H1 (cell line): ENCODE results near the gene COQ5. TPM values are rescaled to one million over a fixed set of nuclear protein-coding genes. Genes with fewer than 3 reads are reported as not detected.

Experiments used
- CTCF ChIA-PET: fragments of 300-600 bp; sonication (Branson Sonifier 250); formaldehyde crosslinking; loops from one replicate; lab custom pipeline; 2021; ENCODE audit not compliant: partially characterized antibody; lab: Charles Lee
- POLR2A ChIA-PET: fragments of 300-600 bp; sonication (Branson Sonifier 250); formaldehyde crosslinking; loops from one replicate; lab custom pipeline; 2021; ENCODE audit warnings: inconsistent platforms; ENCODE audit not compliant: partially characterized antibody; lab: Charles Lee
- DNase-seq, 2 experiments: peaks; one replicate each; pipeline versions ENCODE4 v3.0.0 to v3.0.0-alpha.2; 2010 to 2022; ENCODE audit warnings: low spot score in 2 of 2, low read depth in 1 of 2, mixed read lengths in 1 of 2
- FAIRE-seq: peaks from 2 replicates; lab custom pipeline; 2011; peaks lifted over from hg19 to GRCh38; lab: Jason Lieb, UNC
- H2AFZ ChIP-seq: 2 replicates; pipeline ENCODE4 v1.8.1; 2012; ENCODE audit warnings: low read length, inconsistent platforms
- H2AK5ac ChIP-seq: 2 replicates; pipeline ENCODE4 v1.6.1; 2013; ENCODE audit warnings: low read depth, low read length
- H2BK120ac ChIP-seq: replicated peaks from 2 replicates; pipeline ENCODE3; 2013; ENCODE audit warnings: low read depth, low read length, inconsistent platforms
- H2BK12ac ChIP-seq: 2 replicates; pipeline ENCODE4 v1.6.1; 2013; ENCODE audit warnings: low read depth, low read length
- H2BK15ac ChIP-seq: 2 replicates; pipeline ENCODE4 v1.6.1; 2013; ENCODE audit warnings: low read length
- H2BK20ac ChIP-seq: 2 replicates; pipeline ENCODE4 v1.6.1; 2013; ENCODE audit warnings: low read length
- H2BK5ac ChIP-seq: 2 replicates; pipeline ENCODE4 v1.6.1; 2013; ENCODE audit warnings: low read depth, low read length
- H3K14ac ChIP-seq: 2 replicates; pipeline ENCODE4 v1.6.1; 2013; ENCODE audit warnings: inconsistent platforms; ENCODE audit not compliant: insufficient read length
- H3K18ac ChIP-seq: 2 replicates; pipeline ENCODE4 v1.6.1; 2013; ENCODE audit warnings: low read length; ENCODE audit errors: extremely low read depth
- H3K23ac ChIP-seq: 2 replicates; pipeline ENCODE4 v1.6.1; 2013; ENCODE audit warnings: inconsistent platforms; ENCODE audit not compliant: insufficient read length
- H3K23me2 ChIP-seq: 2 replicates; pipeline ENCODE4 v1.6.1; 2013; ENCODE audit warnings: low read depth, low read length
- H3K27ac ChIP-seq: 2 replicates; pipeline ENCODE4 v1.6.1; 2011; ENCODE audit warnings: low read depth, low read length, inconsistent platforms
- H3K27me3 ChIP-seq, 4 experiments: replicated peaks in 1 of 4; 1 replicate in 1 of 4; 2 replicates in 3 of 4; pipeline versions ENCODE4 v1.6.1 to v1.8.1; 2011 to 2013; ENCODE audit warnings: low read length in 3 of 4, mild to moderate bottlenecking in 3 of 4, inconsistent platforms in 2 of 4, mixed read lengths in 2 of 4, moderate library complexity in 1 of 4; ENCODE audit not compliant: control insufficient read depth in 3 of 4, insufficient read depth in 3 of 4; ENCODE audit errors: extremely low read depth in 1 of 4
- H3K36me3 ChIP-seq, 4 experiments: 2 replicates each; pipeline versions ENCODE4 v1.6.1 to v1.8.1; 2011 to 2013; ENCODE audit warnings: mild to moderate bottlenecking in 4 of 4, low read length in 3 of 4, moderate library complexity in 2 of 4, control low read depth in 1 of 4, inconsistent platforms in 1 of 4; ENCODE audit not compliant: insufficient read depth in 4 of 4, control insufficient read depth in 2 of 4
- H3K4ac ChIP-seq: replicated peaks from 2 replicates; pipeline ENCODE3; 2013; ENCODE audit warnings: low read length, low read depth, mixed read lengths, inconsistent platforms; ENCODE audit not compliant: insufficient read length
- H3K4me1 ChIP-seq, 4 experiments: replicated peaks in 1 of 4; 1 replicate in 1 of 4; 2 replicates in 3 of 4; pipeline versions ENCODE4 v1.6.1 to v1.8.1; 2011 to 2013; ENCODE audit warnings: low read length in 3 of 4, inconsistent platforms in 2 of 4, mixed read lengths in 1 of 4; ENCODE audit not compliant: insufficient read depth in 4 of 4, control insufficient read depth in 3 of 4
- H3K4me2 ChIP-seq, 2 experiments: 2 replicates each; pipeline versions ENCODE4 v1.6.1 to v1.8.1; 2011 to 2013; ENCODE audit warnings: low read depth in 2 of 2, low read length in 2 of 2, control low read depth in 1 of 2, inconsistent platforms in 1 of 2, mild to moderate bottlenecking in 1 of 2; ENCODE audit not compliant: insufficient read depth in 1 of 2
- H3K4me3 ChIP-seq, 4 experiments: fragments of 200-600, 300-600 bp in 1 of 4; sonication (generic), shearing (Covaris generic), sonication (Bioruptor Twin) in 1 of 4; 2 replicates each; pipeline versions ENCODE4 v1.5.1 to v1.8.1; 2011 to 2016; ENCODE audit warnings: low read length in 4 of 4, low read depth in 3 of 4, control low read depth in 2 of 4, inconsistent platforms in 2 of 4, mild to moderate bottlenecking in 2 of 4, mixed read lengths in 1 of 4, moderate library complexity in 1 of 4; ENCODE audit not compliant: insufficient read depth in 2 of 4; ENCODE audit errors: extremely low read depth in 1 of 4
- H3K56ac ChIP-seq: replicated peaks from 2 replicates; pipeline ENCODE3; 2013; ENCODE audit warnings: low read depth, mild to moderate bottlenecking, mixed read lengths, low read length, inconsistent platforms; ENCODE audit not compliant: insufficient read length
- H3K79me1 ChIP-seq: 2 replicates; pipeline ENCODE4 v1.6.1; 2013; ENCODE audit warnings: low read depth, low read length, control low read depth
- H3K79me2 ChIP-seq, 2 experiments: 2 replicates each; pipeline versions ENCODE4 v1.6.1 to v1.8.1; 2012 to 2013; ENCODE audit warnings: low read length in 2 of 2, mild to moderate bottlenecking in 2 of 2, inconsistent platforms in 1 of 2; ENCODE audit not compliant: insufficient read depth in 2 of 2, control insufficient read depth in 1 of 2
- H3K9ac ChIP-seq, 4 experiments: replicated peaks in 1 of 4; 1 replicate in 1 of 4; 2 replicates in 3 of 4; pipeline versions ENCODE4 v1.6.1 to v1.8.1; 2011 to 2013; ENCODE audit warnings: low read depth in 3 of 4, low read length in 3 of 4, control low read depth in 2 of 4, mild to moderate bottlenecking in 2 of 4, moderate library complexity in 2 of 4, inconsistent platforms in 1 of 4; ENCODE audit errors: extremely low read depth in 1 of 4
- H3K9me3 ChIP-seq, 2 experiments: 2 replicates each; pipeline versions ENCODE4 v1.6.1 to v1.8.1; 2012 to 2013; ENCODE audit warnings: mild to moderate bottlenecking in 2 of 2, moderate library complexity in 2 of 2, control low read depth in 1 of 2, inconsistent platforms in 1 of 2, low read depth in 1 of 2, low read length in 1 of 2, mixed read lengths in 1 of 2; ENCODE audit not compliant: insufficient read depth in 2 of 2
- H4K20me1 ChIP-seq, 2 experiments: replicated peaks in 1 of 2; 2 replicates each; pipeline versions ENCODE3 to v1.8.1; 2011 to 2013; ENCODE audit warnings: inconsistent platforms in 2 of 2, low read length in 2 of 2, mild to moderate bottlenecking in 1 of 2; ENCODE audit not compliant: insufficient read depth in 2 of 2, control insufficient read depth in 1 of 2
- H4K5ac ChIP-seq: 2 replicates; pipeline ENCODE4 v1.6.1; 2013; ENCODE audit warnings: low read length, low read depth, mixed read lengths, inconsistent platforms; ENCODE audit not compliant: insufficient read length
- H4K8ac ChIP-seq: 2 replicates; pipeline ENCODE4 v1.8.0; 2013; ENCODE audit warnings: mild to moderate bottlenecking, moderate library complexity, low read length, inconsistent platforms; ENCODE audit not compliant: insufficient read depth; ENCODE audit errors: extremely low read depth
- H4K91ac ChIP-seq: replicated peaks from 2 replicates; pipeline ENCODE3; 2013; ENCODE audit warnings: low read length, mixed read lengths, inconsistent platforms; ENCODE audit not compliant: insufficient read length
- ASH2L ChIP-seq: fragments of 200-600, 300-600 bp; sonication (generic); IDR thresholded peaks from one replicate; pipeline ENCODE4 v1.7.1; 2017; ENCODE audit warnings: low read length
- EP300 ChIP-seq, 2 experiments: IDR thresholded peaks; 1 replicate in 1 of 2; 2 replicates in 1 of 2; pipeline ENCODE4 v1.6.1; 2011 to 2012; ENCODE audit warnings: low read depth in 2 of 2, low read length in 2 of 2, mild to moderate bottlenecking in 2 of 2, borderline replicate concordance in 1 of 2, inconsistent platforms in 1 of 2, moderate library complexity in 1 of 2
- FOSL1 ChIP-seq: IDR thresholded peaks from 2 replicates; pipeline ENCODE4 v1.6.1; 2011; ENCODE audit warnings: mild to moderate bottlenecking, low read depth, low read length, moderate library complexity; ENCODE audit not compliant: insufficient read depth
- HDAC2 ChIP-seq, 2 experiments: fragments of 300-600 bp in 1 of 2; sonication (generic) in 1 of 2; IDR thresholded peaks; 2 replicates each; pipeline ENCODE4 v1.6.1; 2011 to 2012; ENCODE audit warnings: low read depth in 2 of 2, low read length in 2 of 2, mild to moderate bottlenecking in 2 of 2, moderate library complexity in 2 of 2, borderline replicate concordance in 1 of 2, inconsistent platforms in 1 of 2
- JUN ChIP-seq: IDR thresholded peaks from 2 replicates; pipeline ENCODE4 v1.6.1; 2011; ENCODE audit warnings: low read depth, mild to moderate bottlenecking, improper control_type of control experiment, low read length
- KDM4A ChIP-seq: IDR thresholded peaks from one replicate; pipeline ENCODE4 v1.7.1; 2012; ENCODE audit warnings: low read depth, mild to moderate bottlenecking, moderate library complexity, low read length, inconsistent platforms; ENCODE audit not compliant: severe bottlenecking
- SIN3A ChIP-seq, 2 experiments: IDR thresholded peaks in 1 of 2; conservative IDR thresholded peaks in 1 of 2; 2 replicates each; pipeline ENCODE4 v1.6.1; 2011 to 2012; ENCODE audit warnings: low read length in 2 of 2, improper control_type of control experiment in 1 of 2, low read depth in 1 of 2, mild to moderate bottlenecking in 1 of 2
- TEAD4 ChIP-seq: IDR thresholded peaks from 2 replicates; pipeline ENCODE4 v1.6.1; 2012; ENCODE audit warnings: low read depth, low read length, inconsistent platforms, mixed read lengths
- YY1 ChIP-seq: IDR thresholded peaks from 2 replicates; pipeline ENCODE4 v1.6.1; 2011; ENCODE audit warnings: low read depth, mild to moderate bottlenecking, low read length
- WGBS, 2 experiments: shearing (Covaris generic) in 1 of 2; methylation state at CpG; one replicate each; pipeline versions ENCODE4 v1.1.6 to v1.1.7; 2013 to 2015; ENCODE audit warnings: low lambda C conversion rate in 2 of 2, mixed read lengths in 2 of 2, inconsistent platforms in 1 of 2, low coverage in 1 of 2, missing lambda C conversion rate in 1 of 2; ENCODE audit not compliant: insufficient replicate concordance in 2 of 2, insufficient coverage in 1 of 2, insufficient read length in 1 of 2; ENCODE audit errors: extremely low coverage in 1 of 2, missing lambda C conversion rate in 1 of 2; 5-methylcytosine and 5-hydroxymethylcytosine counted together
- polyA plus RNA-seq, 7 experiments: library from polyadenylated mRNA; depleted of rRNA in 3 of 7; stranded (reverse) in 5 of 7; unstranded in 2 of 7; fragments of >200 nt in 5 of 7; fragments of 200-250 nt in 2 of 7; gene quantifications; 1 replicate in 5 of 7; 2 replicates in 1 of 7; 4 replicates in 1 of 7; pipeline versions ENCODE4 v1.2.1 to v1.2.3, GENCODE V29; 2011 to 2013; ENCODE audit warnings: missing spikeins in 2 of 7, mixed read lengths in 2 of 7
- total RNA-seq: library from RNA; stranded (reverse); fragmentation: NEBNext Ultra II Directional; extraction: Animal tissue kit (Norgen Biotek cat#: 25700); gene quantifications from 2 replicates; pipeline ENCODE4 v1.2.1, GENCODE V29; 2021
- TF ChIP-seq, protein P1 (sequence below): IDR thresholded peaks from 2 replicates; pipeline ENCODE4 v1.6.1; 2011; ENCODE audit warnings: low read depth, mild to moderate bottlenecking, low read length; ENCODE audit not compliant: insufficient read depth
- TF ChIP-seq, protein P2 (sequence below): IDR thresholded peaks from 2 replicates; pipeline ENCODE4 v1.6.1; 2012; ENCODE audit warnings: low read length, inconsistent platforms

Gene COQ5
- total and polyA plus RNA-seq, 2 of the 8 experiments (the other 6 are each of a cell fraction or from before 2014, with no cell fraction given) = 35.1 to 35.8 TPM

DNA sequence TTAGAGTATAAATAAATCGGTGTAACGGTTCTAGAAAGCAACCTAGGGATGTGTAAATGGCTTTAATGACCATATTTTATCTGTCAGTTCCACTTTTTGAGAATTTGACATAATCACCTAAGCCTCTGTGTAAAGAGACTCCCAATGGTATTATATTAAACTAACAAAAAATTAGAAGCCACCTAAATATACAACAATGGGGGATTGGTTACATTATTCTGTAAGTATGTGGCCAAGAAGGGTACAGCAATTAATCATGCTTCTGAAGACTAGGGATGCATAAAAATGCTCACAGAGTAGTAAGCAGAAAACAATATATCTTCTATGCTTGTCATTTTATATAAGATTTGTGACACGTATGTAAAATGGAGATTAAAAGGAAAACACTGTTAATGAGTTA lies 15.7 kb upstream of the COQ5 start:
- Histone ChIP-seq H3K79me2 (peaks cover 10 to 68% of the 10 kb centered on the region in 2 experiments), H2BK5ac (no peak overlapping the region), H3K23me2 (no peaks in the 10 kb centered on the region), H3K27me3 (no peaks in the 10 kb centered on the region), H2AK5ac (no peak overlapping the region), H3K36me3 (peaks cover 11 to 36% (median 15%) of the 10 kb centered on the region in 4 experiments; a peak in 7 of 8 replicates), H3K9me3 (no peaks in the 10 kb centered on the region), H3K18ac (no peak overlapping the region), H4K91ac (no peak overlapping the region), H3K4me1 (no peaks in the 10 kb centered on the region), H4K5ac (no peak overlapping the region), H2BK12ac (no peak overlapping the region), H3K4me3 (no peak overlapping the region), H3K27ac (no peak overlapping the region), H3K14ac (no peak overlapping the region), H4K8ac (no peak overlapping the region), H2BK20ac (no peak overlapping the region), H3K4ac (no peak overlapping the region), H3K23ac (no peak overlapping the region), H4K20me1 (peaks cover 10 to 16% of the 10 kb centered on the region in 2 experiments), H3K56ac (no peak overlapping the region), H2AFZ (no peak overlapping the region), H2BK15ac (no peak overlapping the region), H3K4me2 (no peak overlapping the region), H3K9ac (no peak overlapping the region), H2BK120ac (no peak overlapping the region), H3K79me1 (peaks cover 9% of the 10 kb centered on the region)
- 87 to 100% methylated on average over 2 to 3 of the region's 3 CpGs for WGBS, 2 experiments
- no peak for DNase-seq
- no peak for FAIRE-seq
- TF ChIP-seq ASH2L (no peak), FOSL1 (no peak), TEAD4 (no peak), KDM4A (no peak), EP300 (IDR thresholded peaks at IDR 0.05; ENCODE audit: borderline replicate concordance in 1 of 2, low read depth in 2 of 2, low read length in 2 of 2) (no peak), JUN (no peak), HDAC2 (IDR thresholded peaks at IDR 0.05; ENCODE audit: borderline replicate concordance in 1 of 2, low read depth in 2 of 2, low read length in 2 of 2) (no peak), SIN3A (conservative IDR thresholded peaks at IDR 0.05 in 1 of 2, IDR thresholded peaks at IDR 0.05 in 1 of 2; ENCODE audit: low read depth in 1 of 2, low read length in 2 of 2) (no peak), YY1 (no peak)
- TF ChIP-seq, protein P1, sequence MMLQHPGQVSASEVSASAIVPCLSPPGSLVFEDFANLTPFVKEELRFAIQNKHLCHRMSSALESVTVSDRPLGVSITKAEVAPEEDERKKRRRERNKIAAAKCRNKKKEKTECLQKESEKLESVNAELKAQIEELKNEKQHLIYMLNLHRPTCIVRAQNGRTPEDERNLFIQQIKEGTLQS = no peak
- TF ChIP-seq, protein P2, sequence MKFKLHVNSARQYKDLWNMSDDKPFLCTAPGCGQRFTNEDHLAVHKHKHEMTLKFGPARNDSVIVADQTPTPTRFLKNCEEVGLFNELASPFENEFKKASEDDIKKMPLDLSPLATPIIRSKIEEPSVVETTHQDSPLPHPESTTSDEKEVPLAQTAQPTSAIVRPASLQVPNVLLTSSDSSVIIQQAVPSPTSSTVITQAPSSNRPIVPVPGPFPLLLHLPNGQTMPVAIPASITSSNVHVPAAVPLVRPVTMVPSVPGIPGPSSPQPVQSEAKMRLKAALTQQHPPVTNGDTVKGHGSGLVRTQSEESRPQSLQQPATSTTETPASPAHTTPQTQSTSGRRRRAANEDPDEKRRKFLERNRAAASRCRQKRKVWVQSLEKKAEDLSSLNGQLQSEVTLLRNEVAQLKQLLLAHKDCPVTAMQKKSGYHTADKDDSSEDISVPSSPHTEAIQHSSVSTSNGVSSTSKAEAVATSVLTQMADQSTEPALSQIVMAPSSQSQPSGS = no peak
- ChIA-PET POLR2A (interaction anchor here (0.6 to 1.3 kb wide), 2 partner anchors 16 to 72 kb away, joined by 4 read pairs; partner anchors contain the start of gene COQ5), CTCF (interaction anchor here (0.7 kb wide), 1 partner anchor 9 kb away, joined by 3 read pairs; no protein-coding TSS in a partner anchor)
